Lung (tissue), 12 donors: ENCODE measurements around the gene POC1B. TPM values are rescaled to one million over a fixed set of nuclear protein-coding genes. Genes with fewer than 3 reads are reported as not detected.
A peak's percentile ranks its signal among the peaks of the same experiment; 100 is the strongest.

Experiments used
- ATAC-seq: fragments of 200-7000 bp; cut with Tn5 transposase; one replicate; pipeline ENCODE4 v1.9.1; 2020; ENCODE audit warnings: moderate number of reproducible peaks; ENCODE audit not compliant: insufficient read depth, low FRiP score
- DNase-seq, 3 donors: peaks; one replicate each; pipeline ENCODE4 v3.0.0-alpha.2; 2013 to 2017
- H3K27ac ChIP-seq, 2 donors: one replicate each; pipeline ENCODE4 v1.5.1; 2013; ENCODE audit warnings: mild to moderate bottlenecking in 2 of 2, moderate library complexity in 2 of 2, control low read depth in 1 of 2, inconsistent platforms in 1 of 2, low read depth in 1 of 2, low read length in 1 of 2
- H3K27me3 ChIP-seq, 3 donors: one replicate each; pipeline ENCODE4 v1.5.1; 2013; ENCODE audit warnings: low read length in 2 of 3; ENCODE audit not compliant: control insufficient read depth in 3 of 3, insufficient read depth in 3 of 3
- H3K36me3 ChIP-seq, 4 donors: one replicate each; pipeline ENCODE4 v1.5.1; 2013; ENCODE audit warnings: low read length in 4 of 4, mild to moderate bottlenecking in 1 of 4, moderate library complexity in 1 of 4; ENCODE audit not compliant: control insufficient read depth in 4 of 4, insufficient read depth in 4 of 4
- H3K4me1 ChIP-seq, 5 donors: one replicate each; pipeline ENCODE4 v1.5.1; 2013; ENCODE audit warnings: low read length in 5 of 5, mild to moderate bottlenecking in 2 of 5, moderate library complexity in 1 of 5; ENCODE audit not compliant: control insufficient read depth in 5 of 5, insufficient read depth in 5 of 5
- H3K4me3 ChIP-seq: one replicate; pipeline ENCODE4 v1.5.1; 2013; ENCODE audit warnings: mild to moderate bottlenecking, control low read depth, moderate library complexity
- H3K9ac ChIP-seq, 2 donors: one replicate each; pipeline ENCODE4 v1.5.1; 2013; ENCODE audit warnings: low read length in 2 of 2, control low read depth in 1 of 2; ENCODE audit not compliant: insufficient read depth in 1 of 2
- H3K9me3 ChIP-seq, 4 donors: one replicate each; pipeline ENCODE4 v1.5.1; 2013; ENCODE audit warnings: low read length in 3 of 4, mild to moderate bottlenecking in 1 of 4, moderate library complexity in 1 of 4; ENCODE audit not compliant: control insufficient read depth in 4 of 4, insufficient read depth in 3 of 4
- WGBS, 2 donors: extraction: QIAGEN DNeasy Blood & Tissue Kit; methylation state at CpG; one replicate each; pipeline ENCODE4 v1.1.7; 2013; 5-methylcytosine and 5-hydroxymethylcytosine counted together
- polyA plus RNA-seq, 2 donors: library from polyadenylated mRNA; stranded (reverse); fragments of 200-250 nt; gene quantifications; one replicate each; pipeline ENCODE4 v1.2.1, GENCODE V29; 2013
- total RNA-seq, 2 donors: library from RNA; depleted of rRNA in 1 of 2; stranded (reverse); fragments of >200 nt in 1 of 2; gene quantifications; one replicate each; pipeline ENCODE4 v1.2.1, GENCODE V29; 2014 to 2021
- TF ChIP-seq, protein P1 (sequence below): IDR thresholded peaks from 2 replicates; pipeline ENCODE4 v1.5.1; 2012; ENCODE audit warnings: mild to moderate bottlenecking; ENCODE audit errors: control extremely low read depth, extremely low read depth
- donor health status: control.
- donor health status: control.
- donor health status: Bipolar disorder and iron deficiency.
- donor health status: healthy.
- donor health status: DM: yes; HTN: yes; CAD: no.

Gene POC1B
- total and polyA plus RNA-seq, 4 donors: 6.9 to 32.6 (median 10.9) TPM

DNA sequence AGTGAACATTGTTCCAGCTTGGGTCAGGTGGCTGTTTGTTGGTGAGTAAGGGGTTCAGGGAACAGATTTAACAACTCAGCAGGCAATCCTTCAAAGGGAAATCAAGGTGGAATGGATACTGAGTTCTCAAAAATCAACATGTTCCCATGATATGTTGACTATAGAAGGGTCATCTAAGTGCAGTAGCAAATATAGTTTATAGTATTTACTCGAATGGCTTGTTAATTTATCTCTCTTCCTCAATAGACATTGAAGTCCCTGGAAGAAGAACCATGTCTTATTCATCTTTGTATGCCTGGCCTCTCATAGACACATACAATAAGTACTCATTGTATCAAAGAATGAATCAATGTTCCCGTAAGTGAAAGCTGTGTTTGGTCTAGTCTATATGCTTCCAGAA, 149.0 kb downstream of the POC1B start:
- TF ChIP-seq, protein P1, sequence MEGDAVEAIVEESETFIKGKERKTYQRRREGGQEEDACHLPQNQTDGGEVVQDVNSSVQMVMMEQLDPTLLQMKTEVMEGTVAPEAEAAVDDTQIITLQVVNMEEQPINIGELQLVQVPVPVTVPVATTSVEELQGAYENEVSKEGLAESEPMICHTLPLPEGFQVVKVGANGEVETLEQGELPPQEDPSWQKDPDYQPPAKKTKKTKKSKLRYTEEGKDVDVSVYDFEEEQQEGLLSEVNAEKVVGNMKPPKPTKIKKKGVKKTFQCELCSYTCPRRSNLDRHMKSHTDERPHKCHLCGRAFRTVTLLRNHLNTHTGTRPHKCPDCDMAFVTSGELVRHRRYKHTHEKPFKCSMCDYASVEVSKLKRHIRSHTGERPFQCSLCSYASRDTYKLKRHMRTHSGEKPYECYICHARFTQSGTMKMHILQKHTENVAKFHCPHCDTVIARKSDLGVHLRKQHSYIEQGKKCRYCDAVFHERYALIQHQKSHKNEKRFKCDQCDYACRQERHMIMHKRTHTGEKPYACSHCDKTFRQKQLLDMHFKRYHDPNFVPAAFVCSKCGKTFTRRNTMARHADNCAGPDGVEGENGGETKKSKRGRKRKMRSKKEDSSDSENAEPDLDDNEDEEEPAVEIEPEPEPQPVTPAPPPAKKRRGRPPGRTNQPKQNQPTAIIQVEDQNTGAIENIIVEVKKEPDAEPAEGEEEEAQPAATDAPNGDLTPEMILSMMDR: no peak
- WGBS, 2 donors: 92 to 96% methylated on average over 2 of the region's 2 CpGs
- Histone ChIP-seq H3K9ac (no peak overlapping the region), H3K27ac (no peak overlapping the region), H3K4me3 (no peak overlapping the region), H3K27me3 (no peaks in the 10 kb centered on the region), H3K36me3 (no peaks in the 10 kb centered on the region), H3K9me3 (no peaks in the 10 kb centered on the region), H3K4me1 (peaks cover 1 to 25% (median 6%) of the 10 kb centered on the region in 5 donors)
- DNase-seq (no peak), ATAC-seq (no peak)

DNA sequence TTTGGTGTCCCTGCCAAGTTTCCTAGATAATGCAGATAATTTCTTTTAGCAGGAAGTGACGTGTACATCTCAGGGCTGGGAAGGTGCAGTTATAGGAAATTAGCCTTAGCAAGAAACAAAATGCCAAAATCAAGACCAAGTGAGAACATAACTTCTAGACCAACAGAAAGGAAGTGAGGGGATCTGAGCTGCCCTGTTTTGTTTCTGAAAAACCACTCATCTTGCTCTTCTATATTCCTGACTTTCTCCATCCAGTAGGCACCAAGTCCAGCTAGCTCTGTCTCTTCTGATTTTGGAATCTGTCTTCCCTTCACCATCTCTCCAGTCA, 149.7 kb downstream of the POC1B start:
- H3K9me3 ChIP-seq: no peaks in the 10 kb centered on the region
- H3K36me3 ChIP-seq: no peaks in the 10 kb centered on the region
- no peaks in the 10 kb centered on the region for H3K27me3 ChIP-seq
- H3K4me3 ChIP-seq: no peak overlapping the region
- ATAC-seq (no peak), DNase-seq (no peak)
- H3K9ac ChIP-seq: no peak overlapping the region
- peak overlapping the region in 1 of 2 donors; percentile 41 for H3K27ac ChIP-seq
- peaks cover 1 to 25% (median 6%) of the 10 kb centered on the region in 5 donors for H3K4me1 ChIP-seq
- TF ChIP-seq, protein P1: no peak
- WGBS, 2 donors: 44 to 74% methylated on average over 1 of the region's 1 CpG

DNA sequence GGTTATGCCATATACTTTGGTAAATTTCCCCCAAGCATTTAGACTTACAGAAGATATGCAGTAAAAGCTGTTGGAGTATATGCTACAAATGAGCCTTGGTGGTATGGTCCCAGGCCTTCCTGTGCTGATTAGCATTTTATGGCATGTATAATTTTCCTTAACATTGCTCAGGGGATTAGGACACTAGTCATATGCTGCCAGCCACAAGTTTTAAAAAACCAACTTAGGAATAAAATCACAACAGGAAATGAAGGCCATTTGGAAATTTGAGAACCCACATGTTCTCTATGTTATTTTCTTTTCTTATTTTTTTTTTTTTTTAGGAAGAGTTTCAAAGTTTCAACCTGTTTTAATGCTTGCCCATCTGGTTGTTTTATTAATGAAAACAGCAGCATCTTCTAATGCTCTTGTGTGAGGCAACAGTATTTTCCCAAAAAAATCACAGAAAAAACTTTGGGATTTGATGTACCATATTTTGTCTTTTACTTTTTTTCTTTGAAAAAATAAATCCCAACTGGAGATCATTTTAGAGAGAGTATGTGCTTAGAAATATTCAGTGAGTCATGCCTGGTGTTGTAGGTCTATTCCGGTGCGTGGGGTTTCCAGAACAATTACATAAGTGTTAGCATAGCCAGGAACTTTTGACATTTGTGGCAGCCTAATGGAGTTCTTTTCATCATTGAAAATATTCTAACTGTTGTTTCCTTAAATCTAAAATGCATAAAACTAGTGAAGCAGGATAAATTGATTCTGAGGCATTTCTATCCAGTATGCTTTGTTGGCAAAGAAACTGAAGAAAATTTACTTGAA, 151.9 kb downstream of the POC1B start:
- Histone ChIP-seq H3K4me1 (peaks cover 1 to 15% (median 6%) of the 10 kb centered on the region in 5 donors), H3K9ac (no peak overlapping the region), H3K36me3 (no peaks in the 10 kb centered on the region), H3K27ac (peak overlapping the region in 1 of 2 donors; percentile 60), H3K27me3 (no peaks in the 10 kb centered on the region), H3K9me3 (no peaks in the 10 kb centered on the region), H3K4me3 (no peak overlapping the region)
- ATAC-seq (peak; percentile 20), DNase-seq (no peak)
- 36 to 50% methylated on average over 2 of the region's 2 CpGs for WGBS, 2 donors
- TF ChIP-seq, protein P1: no peak
